GM23248 (cell line): ENCODE results near the gene ACD. TPM values are rescaled to one million over a fixed set of nuclear protein-coding genes. Genes with fewer than 3 reads are reported as not detected.

ENCODE experiments used
- DNase-seq: peaks from one replicate; pipeline ENCODE4 v3.0.0-alpha.2; 2015
- H2AFZ ChIP-seq: fragments of 200-600 bp; sonication (generic); 2 replicates; pipeline ENCODE4 v1.6.1; 2016; ENCODE audit warnings: antibody characterized with exemption
- H3F3A ChIP-seq: fragments of 200-600 bp; sonication (generic); 2 replicates; pipeline ENCODE4 v1.6.1; 2016; ENCODE audit warnings: mild to moderate bottlenecking, antibody characterized with exemption, mixed run types; ENCODE audit not compliant: insufficient read depth
- H3K27ac ChIP-seq: fragments of 200-600 bp; sonication (generic); 2 replicates; pipeline ENCODE4 v1.5.1; 2016; ENCODE audit warnings: mild to moderate bottlenecking
- H3K27me3 ChIP-seq: fragments of 200-600 bp; sonication (generic); replicated peaks from 2 replicates; pipeline ENCODE4 v1.6.1; 2016; ENCODE audit warnings: mild to moderate bottlenecking; ENCODE audit not compliant: insufficient read depth
- H3K36me3 ChIP-seq: fragments of 200-600 bp; sonication (generic); 2 replicates; pipeline ENCODE4 v1.6.1; 2016; ENCODE audit warnings: low read depth, mild to moderate bottlenecking
- H3K4me1 ChIP-seq: fragments of 200-600 bp; sonication (generic); 2 replicates; pipeline ENCODE4 v1.6.1; 2016; ENCODE audit warnings: mild to moderate bottlenecking; ENCODE audit not compliant: insufficient read depth
- H3K4me2 ChIP-seq: fragments of 200-600 bp; sonication (generic); one replicate; pipeline ENCODE4 v1.6.1; 2016; ENCODE audit warnings: mild to moderate bottlenecking; ENCODE audit not compliant: unreplicated experiment
- H3K4me3 ChIP-seq: fragments of 200-600 bp; sonication (generic); 2 replicates; pipeline ENCODE4 v1.5.1; 2016; ENCODE audit warnings: mild to moderate bottlenecking
- H3K79me2 ChIP-seq: fragments of 200-600 bp; sonication (generic); 2 replicates; pipeline ENCODE4 v1.6.1; 2016; ENCODE audit warnings: mild to moderate bottlenecking; ENCODE audit not compliant: insufficient read depth
- H3K9ac ChIP-seq: fragments of 200-600 bp; sonication (generic); 2 replicates; pipeline ENCODE4 v1.6.1; 2016; ENCODE audit warnings: mild to moderate bottlenecking
- H3K9me2 ChIP-seq: fragments of 200-600 bp; sonication (generic); 2 replicates; pipeline ENCODE4 v1.6.1; 2016; ENCODE audit warnings: mixed run types, mild to moderate bottlenecking, moderate library complexity; ENCODE audit not compliant: insufficient read depth
- H3K9me3 ChIP-seq: fragments of 200-600 bp; sonication (generic); one replicate; pipeline ENCODE4 v1.6.1; 2017; ENCODE audit warnings: low read depth
- H4K20me1 ChIP-seq: fragments of 200-600 bp; sonication (generic); 2 replicates; pipeline ENCODE4 v1.6.0; 2016; ENCODE audit not compliant: insufficient read depth
- EZH2 ChIP-seq: fragments of 200-600 bp; sonication (generic); IDR thresholded peaks from 2 replicates; pipeline ENCODE4 v1.6.1; 2018; ENCODE audit warnings: antibody characterized with exemption, mild to moderate bottlenecking; ENCODE audit not compliant: insufficient read depth, poor library complexity, severe bottlenecking
- EZH2phosphoT487 ChIP-seq: fragments of 200-600 bp; sonication (generic); IDR thresholded peaks from 2 replicates; pipeline ENCODE4 v1.6.1; 2018; ENCODE audit warnings: antibody characterized with exemption, moderate library complexity, mild to moderate bottlenecking, low read depth; ENCODE audit not compliant: insufficient read depth
- WGBS, 2 experiments: methylation state at CpG; one replicate each; pipeline ENCODE4 v1.1.6; 2015 to 2017; ENCODE audit warnings: low lambda C conversion rate in 2 of 2, low coverage in 1 of 2; ENCODE audit errors: missing lambda C conversion rate in 2 of 2; 5-methylcytosine and 5-hydroxymethylcytosine counted together
- in situ Hi-C: fragments of 300-500 bp; cut with MboI; formaldehyde crosslinking; loops from 2 replicates; pipeline ENCODE4 v1.15.0; 2020
- polyA plus RNA-seq: library from polyadenylated mRNA; unstranded; fragments of >200 nt; fragmentation: Nextera tagmentation; extraction: Ambion mirVana; gene quantifications from 2 replicates; pipeline ENCODE4 v1.2.1, GENCODE V29; 2016
- total RNA-seq: library from RNA; depleted of rRNA; stranded (reverse); fragments of >200 nt; shearing (Covaris generic); gene quantifications from 2 replicates; pipeline ENCODE4 v1.2.3, GENCODE V29; 2014

Gene ACD
- total and polyA plus RNA-seq, 2 experiments from 2014 or later: 24.0 to 25.8 TPM

DNA sequence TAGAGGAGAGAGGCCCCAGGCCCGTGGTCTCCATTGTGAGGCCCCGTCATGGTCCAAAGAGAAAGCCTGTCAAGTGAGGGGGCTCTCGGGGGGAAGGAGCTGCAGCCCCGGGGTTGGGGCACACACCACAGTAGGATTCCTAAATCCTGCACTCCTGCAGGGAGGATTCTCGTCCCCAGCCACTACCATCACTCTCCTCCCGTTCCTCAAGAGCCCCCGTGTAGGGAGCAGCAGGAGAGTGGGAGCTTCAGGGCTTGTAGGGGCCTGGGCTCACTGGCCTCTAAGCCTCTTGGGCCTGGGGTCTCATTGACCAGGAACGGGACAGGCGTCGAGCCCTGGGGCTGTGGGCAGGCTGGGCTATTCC is 7.4 kb upstream of the ACD start:
- H3K27ac ChIP-seq: peak overlapping the region; percentile 49
- H3K9ac ChIP-seq: peak overlapping the region; percentile 79
- H3K4me2 ChIP-seq: peak overlapping the region; percentile 82

DNA sequence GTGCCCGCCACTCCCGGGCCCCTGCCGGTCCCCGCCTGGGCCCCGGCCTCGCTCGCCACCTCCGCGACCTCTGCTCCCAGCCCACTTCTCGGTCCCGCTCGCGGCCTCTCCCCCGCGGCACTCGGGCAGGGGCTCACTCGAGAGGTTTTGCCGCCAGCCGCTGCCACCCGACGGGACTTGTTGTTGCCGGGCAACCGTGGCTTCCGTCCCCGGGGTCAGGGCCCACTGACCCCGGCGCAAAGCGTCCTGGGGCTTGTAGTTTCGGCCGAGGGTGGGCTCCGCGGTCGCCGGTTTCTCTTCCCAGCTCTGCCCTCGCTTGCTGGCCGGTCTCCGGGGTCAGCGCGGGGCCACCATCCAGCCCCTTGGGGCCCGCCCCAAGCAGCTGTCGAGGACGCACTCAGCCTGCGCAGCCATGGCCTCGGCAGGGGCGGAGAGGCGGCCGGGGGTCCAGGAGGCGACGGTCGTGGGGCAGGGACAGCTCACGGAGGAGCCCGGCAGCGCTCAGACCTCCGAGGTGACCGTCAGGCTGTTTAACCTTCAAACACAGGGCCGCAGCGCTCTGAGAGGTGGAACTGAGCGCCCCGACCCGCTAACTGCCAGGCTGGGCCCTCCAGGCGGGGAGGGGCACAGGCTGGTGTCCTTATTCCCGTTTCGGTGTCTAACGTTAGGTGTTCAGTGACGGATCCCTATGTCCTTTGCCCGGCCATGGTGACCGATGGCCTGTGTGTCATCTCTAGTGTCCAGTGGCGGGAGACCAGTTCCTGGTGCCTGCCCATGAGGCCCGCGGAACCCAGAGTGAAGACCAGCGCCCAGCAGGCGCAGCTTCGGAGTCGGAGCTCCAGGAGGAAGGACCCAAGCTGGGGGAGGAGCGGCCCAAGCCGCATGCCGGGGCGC is 6.7 kb upstream of the ACD start, which contains the start of the genes C16orf86 and ENKD1:
Gene C16orf86 (plus strand): TSS at position 256 of the 894 bp plus-strand sequence. CDS start 157 bp downstream, at position 413.
Gene ENKD1 (minus strand): TSS at position 192 of the 894 bp plus-strand sequence. CDS start 308 bp downstream, outside the sequence.
- H2AFZ ChIP-seq: peak within 1 kb of the TSS; percentile 93
- peak; percentile 82 for DNase-seq
- H3K27me3 ChIP-seq: no peaks in the 10 kb centered on the region
- WGBS, 2 experiments: 3 to 4% methylated on average over 66 to 69 of the region's 78 CpGs
- H3K9ac ChIP-seq: peak within 1 kb of the TSS; percentile 79
- in situ Hi-C loops: no loop called here
- H3K27ac ChIP-seq: peak within 1 kb of the TSS; percentile 49
- H3K9me3 ChIP-seq: no peaks in the 10 kb centered on the region
- TF ChIP-seq EZH2phosphoT487: no peak
- no peak for TF ChIP-seq EZH2
- peaks cover 11% of the 10 kb centered on the region for H3K79me2 ChIP-seq
- no peaks in the 10 kb centered on the region for H3F3A ChIP-seq
- H3K9me2 ChIP-seq: no peaks in the 10 kb centered on the region
- peak within 1 kb of the TSS; percentile 82 for H3K4me2 ChIP-seq
- H3K4me3 ChIP-seq: peak within 1 kb of the TSS; percentile 82
- H3K4me1 ChIP-seq: peaks cover 10% of the 10 kb centered on the region
- H4K20me1 ChIP-seq: no peaks in the 10 kb centered on the region
- no peaks in the 10 kb centered on the region for H3K36me3 ChIP-seq

More for the DNA sequence above, 7.4 kb upstream of the ACD start:
- Histone ChIP-seq H3K79me2 (peaks cover 11% of the 10 kb centered on the region), H3F3A (no peaks in the 10 kb centered on the region), H3K9me2 (no peaks in the 10 kb centered on the region), H3K27me3 (no peaks in the 10 kb centered on the region), H2AFZ (peak overlapping the region; percentile 93), H3K4me3 (peak overlapping the region; percentile 82), H3K36me3 (no peaks in the 10 kb centered on the region), H4K20me1 (no peaks in the 10 kb centered on the region), H3K9me3 (no peaks in the 10 kb centered on the region), H3K4me1 (peaks cover 10% of the 10 kb centered on the region)
- TF ChIP-seq EZH2 (no peak), EZH2phosphoT487 (no peak)
- in situ Hi-C loops: no loop called here
- WGBS, 2 experiments: 9 to 13% methylated on average over 8 to 10 of the region's 10 CpGs
- DNase-seq: no peak

DNA sequence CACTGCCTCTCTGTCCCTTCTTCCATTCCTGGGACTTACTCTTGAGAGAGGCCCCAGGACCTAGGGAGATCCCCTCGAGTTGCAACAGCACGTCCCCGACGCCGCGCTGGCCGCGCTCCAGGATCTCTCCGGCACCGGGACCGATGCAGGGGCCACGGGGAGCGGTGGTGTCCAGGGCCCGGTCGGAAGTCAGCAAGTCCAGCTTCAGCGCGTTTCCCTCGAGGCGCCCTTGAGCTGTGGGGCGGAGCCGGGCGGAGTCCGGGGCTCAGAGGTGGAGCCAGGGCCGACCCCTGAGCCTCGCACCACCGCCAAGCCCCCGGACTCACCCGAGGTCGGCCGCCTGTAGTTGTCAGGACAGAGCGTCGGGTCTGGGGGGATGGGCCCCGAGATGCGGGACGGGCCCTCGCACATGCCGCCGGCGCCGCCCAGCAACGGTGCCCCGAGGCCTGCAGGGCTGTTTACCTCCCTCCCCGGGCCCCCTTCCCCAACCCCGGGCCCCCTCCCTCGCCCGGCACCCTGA is 6.0 kb upstream of the ACD start:
- no peaks in the 10 kb centered on the region for H3K9me2 ChIP-seq
- in situ Hi-C loops: no loop called here

DNA sequence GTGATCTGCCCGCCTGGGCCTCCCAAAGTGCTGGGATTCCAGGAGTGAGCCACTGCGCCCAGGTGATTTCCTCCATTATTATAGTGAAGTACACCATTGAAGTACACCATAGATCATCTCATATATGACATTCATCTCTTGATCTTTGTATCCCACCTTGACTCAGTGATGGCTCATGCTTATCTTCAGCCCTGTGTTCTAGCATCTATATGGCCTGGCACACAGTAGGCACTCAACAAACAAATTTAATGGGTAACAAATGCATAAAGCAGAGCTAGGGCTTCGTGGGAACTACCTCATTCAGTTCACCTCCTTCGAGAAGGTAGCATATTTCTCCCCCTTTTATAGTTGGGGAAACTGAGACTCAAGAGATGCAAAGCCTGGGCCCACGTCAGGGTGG is 5.5 kb upstream of the ACD start:
- no peaks in the 10 kb centered on the region for H3K9me3 ChIP-seq
- DNase-seq: no peak
- no peaks in the 10 kb centered on the region for H3K9me2 ChIP-seq
- H2AFZ ChIP-seq: peak overlapping the region; percentile 93
- peak overlapping the region; percentile 79 for H3K9ac ChIP-seq
- H3K4me2 ChIP-seq: peak overlapping the region; percentile 82
- 68 to 71% methylated on average over 5 of the region's 5 CpGs for WGBS, 2 experiments
- in situ Hi-C loops: no loop called here
- H3K4me1 ChIP-seq: peaks cover 10% of the 10 kb centered on the region
- H3K4me3 ChIP-seq: peak overlapping the region; percentile 82
- TF ChIP-seq EZH2phosphoT487 (no peak), EZH2 (no peak)
- H3K27me3 ChIP-seq: no peaks in the 10 kb centered on the region
- H3K79me2 ChIP-seq: peaks cover 11% of the 10 kb centered on the region
- H3F3A ChIP-seq: no peaks in the 10 kb centered on the region
- no peaks in the 10 kb centered on the region for H3K36me3 ChIP-seq
- H3K27ac ChIP-seq: no peak overlapping the region
- H4K20me1 ChIP-seq: no peaks in the 10 kb centered on the region

More for the DNA sequence above, 6.0 kb upstream of the ACD start:
- Histone ChIP-seq H4K20me1 (no peaks in the 10 kb centered on the region), H3K9ac (peak overlapping the region; percentile 79), H3K4me2 (peak overlapping the region; percentile 82), H3K9me3 (no peaks in the 10 kb centered on the region), H3K36me3 (no peaks in the 10 kb centered on the region), H3F3A (no peaks in the 10 kb centered on the region), H3K4me3 (peak overlapping the region; percentile 82), H3K79me2 (peaks cover 11% of the 10 kb centered on the region), H3K27ac (peak overlapping the region; percentile 49), H3K27me3 (no peaks in the 10 kb centered on the region), H3K4me1 (peaks cover 10% of the 10 kb centered on the region), H2AFZ (peak overlapping the region; percentile 93)
- no peak for TF ChIP-seq EZH2phosphoT487
- TF ChIP-seq EZH2: no peak
- DNase-seq: peak; percentile 68
- 0 to 1% methylated on average over 36 to 40 of the region's 46 CpGs for WGBS, 2 experiments
